HEK293T (cell line): Measurements from ENCODE around the gene AMOTL2.

ENCODE experiments used
- CTCF ChIA-PET: fragments of 350-600 bp; formaldehyde crosslinking; extraction: SDS; loops from one replicate; lab custom pipeline; 2021; ENCODE audit warnings: antibody characterized with exemption, inconsistent platforms; lab: Yijun Ruan, JAX
- POLR2A ChIA-PET: fragments of 350-600 bp; formaldehyde crosslinking; extraction: SDS; loops from one replicate; lab custom pipeline; 2020; ENCODE audit warnings: antibody characterized with exemption, inconsistent platforms; lab: Yijun Ruan, JAX
- DNase-seq: peaks from one replicate; pipeline ENCODE4 v3.0.0; 2012; ENCODE audit warnings: mixed read lengths; ENCODE audit errors: extremely low spot score
- ARNT ChIP-seq: fragments of 450-650 bp; IDR thresholded peaks from 2 replicates; pipeline ENCODE4 v1.6.1; 2017; ENCODE audit warnings: mild to moderate bottlenecking
- BHLHE40 ChIP-seq: fragments of 450-650 bp; IDR thresholded peaks from 2 replicates; pipeline ENCODE4 v1.6.1; 2016; ENCODE audit warnings: mild to moderate bottlenecking, moderate library complexity, borderline replicate concordance
- CTBP1 ChIP-seq: fragments of 450-650 bp; IDR thresholded peaks from 2 replicates; pipeline ENCODE4 v1.6.1; 2016; ENCODE audit warnings: borderline replicate concordance
- ELF4 ChIP-seq: fragments of 450-650 bp; IDR thresholded peaks from 2 replicates; pipeline ENCODE4 v1.6.1; 2017; ENCODE audit warnings: antibody characterized with exemption
- FOXA1 ChIP-seq: fragments of 450-650 bp; IDR thresholded peaks from 2 replicates; pipeline ENCODE4 v1.6.1; 2016; ENCODE audit warnings: mild to moderate bottlenecking
- FOXK2 ChIP-seq: fragments of 450-650 bp; IDR thresholded peaks from 2 replicates; pipeline ENCODE4 v1.6.1; 2016; ENCODE audit warnings: mild to moderate bottlenecking
- FOXM1 ChIP-seq: fragments of 450-650 bp; IDR thresholded peaks from 2 replicates; pipeline ENCODE4 v1.6.1; 2017; ENCODE audit warnings: mild to moderate bottlenecking, borderline replicate concordance
- HDGF ChIP-seq: fragments of 450-650 bp; IDR thresholded peaks from 2 replicates; pipeline ENCODE4 v1.6.1; 2017; ENCODE audit warnings: antibody characterized with exemption, borderline replicate concordance
- L3MBTL2 ChIP-seq: fragments of 450-650 bp; conservative IDR thresholded peaks from 2 replicates; pipeline ENCODE4 v1.6.1; 2016; ENCODE audit warnings: mild to moderate bottlenecking
- LEF1 ChIP-seq: fragments of 450-650 bp; IDR thresholded peaks from 2 replicates; pipeline ENCODE4 v1.6.1; 2017; ENCODE audit warnings: mild to moderate bottlenecking, borderline replicate concordance
- NFRKB ChIP-seq: fragments of 450-650 bp; IDR thresholded peaks from 2 replicates; pipeline ENCODE4 v1.6.1; 2016; ENCODE audit warnings: mild to moderate bottlenecking, moderate library complexity
- PKNOX1 ChIP-seq: fragments of 450-650 bp; IDR thresholded peaks from 2 replicates; pipeline ENCODE4 v1.6.1; 2016
- SP1 ChIP-seq: fragments of 450-650 bp; IDR thresholded peaks from 2 replicates; pipeline ENCODE4 v1.6.1; 2017
- SUZ12 ChIP-seq: fragments of 450-650 bp; IDR thresholded peaks from 2 replicates; pipeline ENCODE4 v1.6.1; 2016; ENCODE audit warnings: mild to moderate bottlenecking
- TARDBP ChIP-seq: fragments of 450-650 bp; IDR thresholded peaks from 2 replicates; pipeline ENCODE4 v1.6.1; 2016
- ZNF384 ChIP-seq: fragments of 450-650 bp; IDR thresholded peaks from 2 replicates; pipeline ENCODE4 v1.6.1; 2016

Gene AMOTL2

GRCh38 chr3:134322286-134322685, 52.0 kb downstream of the AMOTL2 start:
- CTCF ChIA-PET: interaction anchor here (1.3 kb wide), 1 partner anchor 56 kb away, joined by 3 read pairs; no protein-coding TSS in a partner anchor
- POLR2A ChIA-PET: no interaction called here
- TF ChIP-seq L3MBTL2: no peak
- TF ChIP-seq ZNF384: no peak
- no peak for TF ChIP-seq CTBP1
- TF ChIP-seq PKNOX1: no peak
- no peak for TF ChIP-seq SUZ12
- no peak for TF ChIP-seq ARNT
- TF ChIP-seq BHLHE40: no peak
- no peak for TF ChIP-seq FOXA1
- TF ChIP-seq ELF4: no peak
- TF ChIP-seq HDGF: no peak
- TF ChIP-seq NFRKB: no peak
- no peak for DNase-seq

GRCh38 chr3:134320749-134321148, 53.5 kb downstream of the AMOTL2 start:
- TF ChIP-seq FOXK2 (no peak), TARDBP (no peak), PKNOX1 (no peak), FOXM1 (no peak), BHLHE40 (no peak), ELF4 (no peak), HDGF (no peak), LEF1 (no peak), SUZ12 (no peak)
- no peak for DNase-seq
- POLR2A ChIA-PET: no interaction called here
- CTCF ChIA-PET: no interaction called here

- TF ChIP-seq ELF4: no peak
- no peak for TF ChIP-seq FOXM1
- TF ChIP-seq CTBP1: no peak
- TF ChIP-seq TARDBP: no peak
- no peak for TF ChIP-seq ZNF384
- TF ChIP-seq HDGF: no peak
- no peak for TF ChIP-seq L3MBTL2
- TF ChIP-seq PKNOX1: no peak
- no peak for TF ChIP-seq LEF1
- TF ChIP-seq ARNT: no peak
- DNase-seq: no peak
- POLR2A ChIA-PET: no interaction called here
- CTCF ChIA-PET: no interaction called here
These were observed 54.3 kb downstream of the AMOTL2 start for GRCh38 chr3:134319931-134320330.

GRCh38 chr3:134318166-134318565, 56.1 kb downstream of the AMOTL2 start:
- DNase-seq: no peak
- POLR2A ChIA-PET: interaction anchor here (1.3 kb wide), 1 partner anchor 56 kb away, joined by 3 read pairs; the partner anchor contains the start of gene AMOTL2
- TF ChIP-seq ARNT (no peak), SUZ12 (no peak), ELF4 (no peak)
- CTCF ChIA-PET: no interaction called here

GRCh38 chr3:134317106-134317947, 56.9 kb downstream of the AMOTL2 start:
- TF ChIP-seq ARNT (no peak), FOXK2 (no peak)
- no peak for DNase-seq
- CTCF ChIA-PET: no interaction called here
- POLR2A ChIA-PET: interaction anchor here (1.3 kb wide), 1 partner anchor 57 kb away, joined by 3 read pairs; the partner anchor contains the start of gene AMOTL2

GRCh38 chr3:134315286-134316106, 58.8 kb downstream of the AMOTL2 start:
- CTCF ChIA-PET: interaction anchor here (0.7 kb wide), 1 partner anchor 45 kb away, joined by 3 read pairs; no protein-coding TSS in a partner anchor
- POLR2A ChIA-PET: interaction anchor here (1.1 kb wide), 1 partner anchor 170 kb away, joined by 6 read pairs; the partner anchor contains the start of genes ANAPC13 and CEP63
- DNase-seq: no peak
- TF ChIP-seq NFRKB (no peak), SP1 (no peak), FOXM1 (no peak), HDGF (no peak), ARNT (no peak), SUZ12 (no peak), BHLHE40 (no peak), FOXK2 (no peak), FOXA1 (no peak), ELF4 (no peak), PKNOX1 (no peak), TARDBP (no peak), ZNF384 (no peak), CTBP1 (no peak), L3MBTL2 (no peak), LEF1 (no peak)
